HG03066 (cell line): ENCODE data around the gene MAGI1.

Experiments used
- ATAC-seq: cut with Tn5 transposase; IDR thresholded peaks from one replicate; pipeline ENCODE4 v1.9.1; 2021; ENCODE audit warnings: low read depth; ENCODE audit not compliant: unreplicated experiment

The MAGI1 gene

GRCh38 chr3:65777050-65777449 is 261.7 kb downstream of the MAGI1 start:
- no peak for ATAC-seq

- no peak for ATAC-seq
Observed at GRCh38 chr3:65776494-65776893, 262.2 kb downstream of the MAGI1 start.

- ATAC-seq: no peak
Observed at GRCh38 chr3:65776081-65776480, 262.6 kb downstream of the MAGI1 start.

GRCh38 chr3:65772758-65773157 is 266.0 kb downstream of the MAGI1 start:
- ATAC-seq: no peak

GRCh38 chr3:65767551-65767950 is 271.2 kb downstream of the MAGI1 start:
- no peak for ATAC-seq

GRCh38 chr3:65762235-65762580 is 276.5 kb downstream of the MAGI1 start:
- no peak for ATAC-seq

- no peak for ATAC-seq
Observed at GRCh38 chr3:65761446-65762234, 277.1 kb downstream of the MAGI1 start.

GRCh38 chr3:65758876-65759598 is 279.7 kb downstream of the MAGI1 start:
- ATAC-seq: no peak

GRCh38 chr3:65758438-65758837 is 280.3 kb downstream of the MAGI1 start:
- ATAC-seq: no peak

GRCh38 chr3:65752636-65753035 is 286.1 kb downstream of the MAGI1 start:
- no peak for ATAC-seq

GRCh38 chr3:65751123-65751700 is 287.5 kb downstream of the MAGI1 start:
- no peak for ATAC-seq

GRCh38 chr3:65749066-65749465 is 289.7 kb downstream of the MAGI1 start:
- no peak for ATAC-seq

GRCh38 chr3:65748326-65748725 is 290.4 kb downstream of the MAGI1 start:
- ATAC-seq: no peak

GRCh38 chr3:65746848-65747247 is 291.9 kb downstream of the MAGI1 start:
- ATAC-seq: no peak

- ATAC-seq: no peak
Observed at GRCh38 chr3:65745306-65745705, 293.4 kb downstream of the MAGI1 start.

GRCh38 chr3:65742914-65743313 is 295.8 kb downstream of the MAGI1 start:
- no peak for ATAC-seq

GRCh38 chr3:65741540-65741939 is 297.2 kb downstream of the MAGI1 start:
- no peak for ATAC-seq

GRCh38 chr3:65739901-65740541 is 298.7 kb downstream of the MAGI1 start:
- ATAC-seq: no peak

- ATAC-seq: no peak
Observed at GRCh38 chr3:65734792-65735191, 303.9 kb downstream of the MAGI1 start.

GRCh38 chr3:65734382-65734781 is 304.3 kb downstream of the MAGI1 start:
- no peak for ATAC-seq

- ATAC-seq: no peak
Observed at GRCh38 chr3:65733459-65733858, 305.3 kb downstream of the MAGI1 start.
